Neural progenitor cell (in vitro differentiated cells): Measurements from ENCODE around the gene WDR41. TPM values are rescaled to one million over a fixed set of nuclear protein-coding genes. Genes with fewer than 3 reads are reported as not detected.
"Not testable (repeated sequence)": the region's sequence is repeated elsewhere in the genome, so short reads cannot be mapped to it uniquely, and the experiment has no call there.

Experiments
- DNase-seq: peaks from one replicate; pipeline ENCODE4 v3.0.0-alpha.2; 2016; ENCODE audit warnings: low spot score
- H2AFZ ChIP-seq: fragments of 200-600 bp; sonication (generic); replicated peaks from 2 replicates; pipeline ENCODE4 v1.6.1; 2016; ENCODE audit warnings: antibody characterized with exemption
- H3F3A ChIP-seq: fragments of 200-600 bp; sonication (generic); 2 replicates; pipeline ENCODE4 v1.6.1; 2016; ENCODE audit warnings: antibody characterized with exemption, low read depth
- H3K27ac ChIP-seq: fragments of 200-600 bp; sonication (generic); 2 replicates; pipeline ENCODE4 v1.5.1; 2016; ENCODE audit warnings: mild to moderate bottlenecking
- H3K27me3 ChIP-seq: fragments of 200-600 bp; sonication (generic); 2 replicates; pipeline ENCODE4 v1.6.1; 2016; ENCODE audit warnings: mild to moderate bottlenecking, moderate library complexity
- H3K36me3 ChIP-seq: fragments of 200-600 bp; sonication (generic); 2 replicates; pipeline ENCODE4 v1.5.1; 2016
- H3K4me1 ChIP-seq: fragments of 200-600 bp; sonication (generic); 2 replicates; pipeline ENCODE4 v1.6.1; 2016; ENCODE audit warnings: mixed run types
- H3K4me2 ChIP-seq: fragments of 200-600 bp; sonication (generic); 2 replicates; pipeline ENCODE4 v1.6.1; 2016
- H3K4me3 ChIP-seq: fragments of 200-600 bp; sonication (generic); 2 replicates; pipeline ENCODE4 v1.5.1; 2016
- H3K79me2 ChIP-seq: fragments of 200-600 bp; sonication (generic); 2 replicates; pipeline ENCODE4 v1.6.1; 2016; ENCODE audit warnings: low read depth
- H3K9ac ChIP-seq: fragments of 200-600 bp; sonication (generic); 2 replicates; pipeline ENCODE4 v1.6.1; 2016
- H3K9me3 ChIP-seq: fragments of 200-600 bp; sonication (generic); 2 replicates; pipeline ENCODE4 v1.5.1; 2016; ENCODE audit warnings: low read depth
- H4K20me1 ChIP-seq: fragments of 200-600 bp; sonication (generic); 2 replicates; pipeline ENCODE4 v1.6.1; 2016; ENCODE audit warnings: low read depth
- H3K27ac Mint-ChIP-seq: 3 replicates; pipeline ENCODE4 v1.8.0; 2021; ENCODE audit warnings: mixed read lengths
- H3K27me3 Mint-ChIP-seq: 2 replicates; pipeline ENCODE4 v1.8.0; 2022; ENCODE audit warnings: low read depth, mild to moderate bottlenecking, inconsistent platforms, moderate library complexity, mixed read lengths; ENCODE audit not compliant: insufficient read depth
- H3K36me3 Mint-ChIP-seq: 3 replicates; pipeline ENCODE4 v1.8.0; 2021; ENCODE audit warnings: mixed read lengths
- H3K4me1 Mint-ChIP-seq: 3 replicates; pipeline ENCODE4 v1.8.0; 2021; ENCODE audit warnings: mixed read lengths
- H3K4me3 Mint-ChIP-seq: 3 replicates; pipeline ENCODE4 v1.8.0; 2021; ENCODE audit warnings: mild to moderate bottlenecking, moderate library complexity, mixed read lengths
- H3K9me3 Mint-ChIP-seq: 3 replicates; pipeline ENCODE4 v1.8.0; 2020; ENCODE audit warnings: mixed read lengths
- EZH2 ChIP-seq: fragments of 200-600 bp; sonication (generic); IDR thresholded peaks from 2 replicates; pipeline ENCODE4 v1.6.1; 2017; ENCODE audit warnings: antibody characterized with exemption, mild to moderate bottlenecking, moderate library complexity
- EZH2phosphoT487 ChIP-seq: fragments of 200-600 bp; sonication (generic); IDR thresholded peaks from 2 replicates; pipeline ENCODE4 v1.6.1; 2017; ENCODE audit warnings: antibody characterized with exemption
- total RNA-seq: library from RNA; depleted of rRNA; stranded (reverse); fragments of >200 nt; gene quantifications from 2 replicates; pipeline ENCODE4 v1.2.3, GENCODE V29; 2015; ENCODE audit warnings: low replicate concordance
- TF ChIP-seq, protein P1 (sequence below): fragments of 200-600 bp; sonication (generic); IDR thresholded peaks from 2 replicates; pipeline ENCODE4 v1.5.1; 2017; ENCODE audit warnings: antibody characterized with exemption, mild to moderate bottlenecking

The WDR41 gene
- total RNA-seq, 1 donor from 2014 or later = 92.6 TPM

- no peak overlapping the region for H3K27ac ChIP-seq
- peaks cover 2% of the 10 kb centered on the region for H3K4me1 Mint-ChIP-seq
- no peaks in the 10 kb centered on the region for H3K36me3 Mint-ChIP-seq
- H3K4me1 ChIP-seq = peaks cover 3% of the 10 kb centered on the region
- H3K27me3 Mint-ChIP-seq = no peaks in the 10 kb centered on the region
- no peaks in the 10 kb centered on the region for H3K36me3 ChIP-seq
- H3K4me2 ChIP-seq = no peak overlapping the region
- no peak overlapping the region for H3K9ac ChIP-seq
- no peaks in the 10 kb centered on the region for H3F3A ChIP-seq
- H4K20me1 ChIP-seq = no peaks in the 10 kb centered on the region
- H3K27me3 ChIP-seq = peaks cover 7% of the 10 kb centered on the region
- no peak overlapping the region for H2AFZ ChIP-seq
- H3K4me3 Mint-ChIP-seq = no peak overlapping the region
- no peaks in the 10 kb centered on the region for H3K9me3 ChIP-seq
- no peak overlapping the region for H3K4me3 ChIP-seq
- H3K79me2 ChIP-seq = no peaks in the 10 kb centered on the region
- no peak overlapping the region for H3K27ac Mint-ChIP-seq
- no peak for DNase-seq
- H3K9me3 Mint-ChIP-seq = no peaks in the 10 kb centered on the region
- TF ChIP-seq EZH2 = no peak
- TF ChIP-seq, protein P1, sequence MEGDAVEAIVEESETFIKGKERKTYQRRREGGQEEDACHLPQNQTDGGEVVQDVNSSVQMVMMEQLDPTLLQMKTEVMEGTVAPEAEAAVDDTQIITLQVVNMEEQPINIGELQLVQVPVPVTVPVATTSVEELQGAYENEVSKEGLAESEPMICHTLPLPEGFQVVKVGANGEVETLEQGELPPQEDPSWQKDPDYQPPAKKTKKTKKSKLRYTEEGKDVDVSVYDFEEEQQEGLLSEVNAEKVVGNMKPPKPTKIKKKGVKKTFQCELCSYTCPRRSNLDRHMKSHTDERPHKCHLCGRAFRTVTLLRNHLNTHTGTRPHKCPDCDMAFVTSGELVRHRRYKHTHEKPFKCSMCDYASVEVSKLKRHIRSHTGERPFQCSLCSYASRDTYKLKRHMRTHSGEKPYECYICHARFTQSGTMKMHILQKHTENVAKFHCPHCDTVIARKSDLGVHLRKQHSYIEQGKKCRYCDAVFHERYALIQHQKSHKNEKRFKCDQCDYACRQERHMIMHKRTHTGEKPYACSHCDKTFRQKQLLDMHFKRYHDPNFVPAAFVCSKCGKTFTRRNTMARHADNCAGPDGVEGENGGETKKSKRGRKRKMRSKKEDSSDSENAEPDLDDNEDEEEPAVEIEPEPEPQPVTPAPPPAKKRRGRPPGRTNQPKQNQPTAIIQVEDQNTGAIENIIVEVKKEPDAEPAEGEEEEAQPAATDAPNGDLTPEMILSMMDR = no peak
- TF ChIP-seq EZH2phosphoT487 = no peak
Measured at GRCh38 chr5:77514457-77514856, 22.3 kb upstream of the WDR41 start.

DNA sequence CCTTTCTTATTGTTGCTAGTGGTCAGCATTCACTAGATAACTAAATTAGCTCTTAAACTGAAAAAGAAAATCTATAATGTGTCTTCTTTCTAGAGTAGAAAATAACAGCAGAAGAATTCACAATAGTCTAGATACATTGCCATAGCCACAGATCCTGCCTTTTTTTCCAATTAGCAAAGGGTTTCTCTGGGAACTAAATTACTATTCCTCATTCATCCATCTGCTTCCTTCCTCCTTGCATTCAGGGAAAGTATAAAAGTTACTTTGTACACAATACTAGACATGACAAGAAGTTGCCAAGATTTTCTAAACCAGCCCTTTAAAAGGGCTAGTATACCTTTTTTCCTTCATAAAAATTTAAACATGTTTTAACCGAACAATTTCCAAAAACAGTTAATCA lies 21.2 kb upstream of the WDR41 start:
- H3K4me1 ChIP-seq = peaks cover 3% of the 10 kb centered on the region
- no peak overlapping the region for H3K9ac ChIP-seq
- TF ChIP-seq, protein P1 = no peak
- TF ChIP-seq EZH2phosphoT487 (no peak), EZH2 (no peak)
- Mint-ChIP-seq H3K9me3 (no peaks in the 10 kb centered on the region), H3K4me3 (no peak overlapping the region), H3K4me1 (peaks cover 2% of the 10 kb centered on the region), H3K36me3 (no peaks in the 10 kb centered on the region), H3K27me3 (no peaks in the 10 kb centered on the region), H3K27ac (no peak overlapping the region)
- no peaks in the 10 kb centered on the region for H3K9me3 ChIP-seq
- H4K20me1 ChIP-seq = no peaks in the 10 kb centered on the region
- H2AFZ ChIP-seq = no peak overlapping the region
- no peak overlapping the region for H3K4me2 ChIP-seq
- no peak overlapping the region for H3K27ac ChIP-seq
- no peak for DNase-seq
- H3K4me3 ChIP-seq = no peak overlapping the region
- no peaks in the 10 kb centered on the region for H3K36me3 ChIP-seq
- H3K79me2 ChIP-seq = no peaks in the 10 kb centered on the region
- H3F3A ChIP-seq = no peaks in the 10 kb centered on the region
- peaks cover 7% of the 10 kb centered on the region for H3K27me3 ChIP-seq

DNA sequence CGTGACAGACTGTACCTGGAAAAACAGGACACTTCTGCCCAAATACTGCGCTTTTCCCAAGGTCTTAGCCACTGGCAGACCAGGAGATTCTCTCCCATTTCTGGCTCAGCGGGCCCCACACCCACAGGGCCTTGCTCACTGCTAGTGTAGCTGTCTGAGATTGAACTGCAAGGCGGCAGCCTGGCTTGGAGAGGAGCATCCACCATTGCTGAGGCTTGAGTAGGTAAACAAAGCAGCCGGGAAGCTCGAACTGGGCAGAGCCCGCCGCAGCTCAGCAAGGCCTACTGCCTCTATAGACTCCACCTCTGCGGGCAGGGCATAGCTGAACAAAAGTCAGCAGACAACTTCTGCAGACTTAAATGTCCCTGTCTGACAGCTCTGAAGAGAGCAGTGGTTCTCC lies 9.0 kb upstream of the WDR41 start:
- H3K4me1 ChIP-seq, H3K79me2 ChIP-seq, H3F3A ChIP-seq, H3K4me3 Mint-ChIP-seq, H3K4me3 ChIP-seq, H3K27me3 Mint-ChIP-seq, H3K27ac Mint-ChIP-seq, H3K36me3 Mint-ChIP-seq, H3K27me3 ChIP-seq, H2AFZ ChIP-seq, H3K9me3 ChIP-seq, H4K20me1 ChIP-seq, H3K4me2 ChIP-seq, H3K36me3 ChIP-seq, H3K27ac ChIP-seq, H3K4me1 Mint-ChIP-seq, H3K9ac ChIP-seq, DNase-seq: not testable (repeated sequence)
- peaks cover 24% of the 10 kb centered on the region for H3K9me3 Mint-ChIP-seq

DNA sequence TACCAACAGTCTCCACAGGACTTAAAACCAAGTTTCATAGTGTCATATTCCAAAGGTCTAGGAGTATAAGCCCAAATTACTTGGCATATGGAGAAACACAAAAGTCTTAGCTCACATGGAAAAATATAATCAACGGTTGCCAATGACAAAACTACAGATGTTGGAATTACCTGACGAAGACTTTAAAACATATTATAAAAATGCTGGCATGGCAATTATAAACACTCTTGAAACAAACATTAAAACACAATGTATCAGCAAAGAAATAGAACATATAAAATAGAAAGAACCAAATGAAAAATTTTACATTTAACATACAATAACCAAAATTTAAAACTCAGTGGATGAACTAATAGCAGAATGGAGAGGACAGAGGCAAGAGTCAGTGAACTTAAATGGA lies 7.9 kb upstream of the WDR41 start:
- Mint-ChIP-seq H3K27ac (no peak overlapping the region), H3K4me3 (no peak overlapping the region), H3K27me3 (peaks cover 3% of the 10 kb centered on the region), H3K36me3 (no peaks in the 10 kb centered on the region), H3K9me3 (peaks cover 22% of the 10 kb centered on the region), H3K4me1 (no peaks in the 10 kb centered on the region)
- H3K79me2 ChIP-seq = no peaks in the 10 kb centered on the region
- H3K36me3 ChIP-seq = no peaks in the 10 kb centered on the region
- no peak overlapping the region for H3K4me2 ChIP-seq
- no peak overlapping the region for H3K9ac ChIP-seq
- H2AFZ ChIP-seq = no peak overlapping the region
- H3K27ac ChIP-seq = no peak overlapping the region
- H3K9me3 ChIP-seq = no peaks in the 10 kb centered on the region
- H3K27me3 ChIP-seq = peaks cover 20% of the 10 kb centered on the region
- no peaks in the 10 kb centered on the region for H4K20me1 ChIP-seq
- H3K4me1 ChIP-seq = no peaks in the 10 kb centered on the region
- TF ChIP-seq, protein P1 = no peak
- no peaks in the 10 kb centered on the region for H3F3A ChIP-seq
- DNase-seq = no peak
- no peak overlapping the region for H3K4me3 ChIP-seq
